ENCODE measurements around the gene SPATS2.
A peak's percentile ranks its signal among the peaks of the same experiment; 100 is the strongest.
"Not testable (repeated sequence)": the region's sequence is repeated elsewhere in the genome, so short reads cannot be mapped to it uniquely, and the experiment has no call there.

The SPATS2 gene

DNA sequence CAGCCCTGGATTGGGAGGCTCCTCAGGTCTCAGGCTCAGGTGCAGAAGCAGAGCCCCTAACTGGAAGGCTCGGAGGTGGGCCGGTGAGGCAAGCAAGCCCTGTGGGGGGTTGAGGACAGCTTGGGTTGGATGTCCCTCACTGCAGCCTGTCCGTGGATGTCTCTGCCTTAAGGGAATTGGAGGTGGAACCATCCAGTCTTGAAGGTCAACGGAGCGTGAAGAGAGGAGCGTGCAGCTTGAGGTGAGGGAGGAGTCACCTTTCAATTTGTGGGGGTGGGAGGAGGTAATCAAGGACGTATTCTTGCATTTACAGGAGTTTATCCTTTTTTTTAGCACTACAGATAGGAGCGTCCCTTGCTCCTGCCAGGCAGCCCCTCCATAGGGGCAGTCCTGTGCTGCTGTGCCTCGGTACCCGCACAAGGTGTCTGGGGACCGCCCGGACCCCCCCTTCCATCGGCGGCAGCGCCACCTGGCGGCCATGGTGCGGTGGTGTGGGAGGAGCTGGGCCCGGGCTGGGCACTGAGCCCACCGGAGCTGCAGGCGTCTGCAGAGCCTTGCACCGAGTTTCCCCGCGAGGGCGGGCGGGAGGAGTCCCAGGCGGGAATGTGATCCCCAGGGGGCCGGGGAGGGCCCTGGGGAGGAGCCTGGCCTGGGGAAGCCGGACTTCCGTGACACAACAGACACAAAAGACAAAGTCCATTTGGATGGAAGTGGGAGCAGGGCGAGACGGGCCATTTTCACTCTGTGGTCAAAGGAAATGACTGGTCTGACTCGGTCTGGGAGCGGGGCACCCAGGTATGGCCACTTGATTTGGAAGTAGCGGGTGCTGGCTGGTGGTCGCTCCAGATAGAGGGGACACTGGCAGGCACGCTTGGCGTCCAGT lies 19.7 kb upstream of the SPATS2 start:
- intact Hi-C loops (cut with DNase I) = loop anchor here (1.0 to 5.0 kb wide), 2 partner anchors 20 to 60 kb away; partner anchors contain the start of gene SPATS2
- peak; percentile 74 to 99 (median 88) for DNase-seq

DNA sequence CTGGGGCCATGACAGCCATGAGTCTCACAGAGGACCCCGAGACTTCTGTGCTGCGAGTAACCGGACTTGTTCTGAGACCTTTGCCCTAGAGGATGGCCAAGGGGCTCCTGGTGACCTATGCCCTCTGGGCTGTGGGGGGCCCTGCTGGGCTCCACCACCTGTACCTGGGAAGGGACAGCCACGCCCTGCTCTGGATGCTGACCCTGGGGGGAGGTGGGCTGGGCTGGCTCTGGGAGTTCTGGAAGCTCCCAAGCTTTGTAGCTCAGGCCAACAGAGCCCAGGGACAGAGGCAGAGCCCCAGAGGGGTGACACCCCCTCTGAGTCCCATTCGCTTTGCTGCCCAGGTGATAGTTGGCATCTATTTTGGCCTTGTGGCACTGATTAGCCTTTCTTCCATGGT lies 18.5 kb upstream of the SPATS2 start:
- intact Hi-C loops (cut with DNase I) = loop anchor here (5.0 kb wide), 1 partner anchor 61 kb away; no protein-coding TSS in a partner anchor
- peak in 2 of 10 donors; percentile 11 to 55 for DNase-seq

DNA sequence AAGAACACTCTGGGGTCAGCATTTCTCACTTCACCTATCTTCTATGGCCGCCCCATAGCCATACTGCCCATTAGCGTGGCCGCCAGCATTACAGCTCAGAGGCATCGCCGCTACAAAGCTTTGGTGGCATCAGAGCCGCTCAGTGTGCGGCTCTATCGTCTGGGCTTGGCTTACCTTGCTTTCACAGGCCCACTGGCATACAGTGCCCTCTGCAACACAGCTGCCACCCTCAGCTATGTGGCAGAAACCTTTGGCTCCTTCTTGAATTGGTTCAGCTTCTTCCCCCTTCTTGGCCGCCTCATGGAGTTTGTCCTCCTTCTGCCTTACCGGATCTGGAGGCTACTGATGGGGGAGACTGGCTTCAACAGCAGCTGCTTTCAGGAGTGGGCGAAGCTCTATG lies 18.0 kb upstream of the SPATS2 start:
- peak in 2 of 10 donors; percentile 8 to 44 for DNase-seq
- intact Hi-C loops (cut with DNase I) = loop anchor here (5.0 kb wide), 1 partner anchor 62 kb away; no protein-coding TSS in a partner anchor

DNA sequence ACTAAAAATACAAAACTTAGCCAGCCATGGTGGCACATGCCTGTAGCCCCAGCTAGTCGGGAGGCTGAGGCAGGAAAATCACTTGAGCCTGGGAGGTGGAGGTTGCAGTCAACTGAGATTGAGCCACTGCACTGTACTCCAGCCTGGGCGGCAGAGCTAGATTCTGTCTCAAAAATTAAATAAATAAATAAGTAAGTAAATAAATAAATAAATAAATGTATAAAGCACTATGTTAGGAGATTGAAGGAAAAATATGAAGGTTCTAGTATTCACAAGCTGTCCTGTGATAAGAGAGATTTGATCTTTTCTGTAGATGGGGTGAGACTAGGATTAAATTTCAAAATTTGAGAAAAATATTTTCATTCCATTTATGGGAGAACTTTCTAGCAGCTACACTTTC lies 14.9 kb upstream of the SPATS2 start:
- intact Hi-C loops (cut with DNase I) = no loop called here
- peak in 1 of 10 donors; percentile 19 for DNase-seq

DNA sequence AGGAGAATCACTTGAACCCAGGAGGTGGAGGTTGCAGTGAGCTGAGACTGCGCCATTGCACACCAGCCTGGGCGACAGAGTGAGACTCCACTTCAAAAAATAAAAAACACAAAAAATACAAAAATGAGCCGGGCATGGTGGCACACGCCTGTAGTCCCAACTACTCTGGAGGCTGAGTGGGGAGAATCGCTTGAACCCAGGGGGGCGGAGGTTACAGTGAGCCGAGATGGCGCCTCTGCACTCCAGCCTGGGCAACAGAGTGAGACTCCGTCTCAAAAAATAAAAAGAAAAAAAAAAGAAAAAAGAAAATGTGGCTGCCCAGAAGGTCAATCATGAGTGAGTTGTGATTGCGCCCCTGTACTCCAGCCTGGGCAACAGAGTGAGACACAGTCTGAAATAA lies 11.3 kb upstream of the SPATS2 start:
- DNase-seq = peak in 1 of 10 donors; percentile 7
- intact Hi-C loops (cut with DNase I) = loop anchor here (5.0 kb wide), 1 partner anchor 226 kb away; no protein-coding TSS in a partner anchor

DNA sequence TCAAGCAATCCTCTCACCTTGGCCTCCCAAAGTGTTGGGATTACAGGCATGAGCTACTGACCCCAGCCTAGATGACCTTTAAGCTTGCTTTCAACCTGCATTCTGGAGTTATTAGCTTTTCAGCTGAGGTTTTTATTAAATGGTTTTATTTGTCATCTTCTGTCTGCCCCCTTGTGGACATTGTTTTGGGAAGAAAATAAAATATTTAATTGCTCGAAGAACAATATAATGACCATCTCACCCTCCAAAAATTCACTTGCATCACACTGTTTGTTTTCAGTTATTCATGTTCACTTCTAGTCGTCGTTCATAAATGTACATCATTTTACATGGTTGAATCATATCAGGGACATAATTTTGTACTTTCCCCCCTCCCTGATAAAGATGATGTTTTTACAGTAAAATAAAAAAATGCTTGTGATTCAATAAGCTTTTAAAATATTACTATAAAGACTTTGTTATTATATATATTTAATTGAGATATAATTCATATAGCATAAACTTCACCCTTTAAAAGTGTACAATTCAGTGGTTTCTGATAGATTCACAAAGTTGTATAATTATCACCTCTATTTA lies 10.1 kb upstream of the SPATS2 start:
- intact Hi-C loops (cut with DNase I) = loop anchor here (5.0 kb wide), 1 partner anchor 225 kb away; no protein-coding TSS in a partner anchor

DNA sequence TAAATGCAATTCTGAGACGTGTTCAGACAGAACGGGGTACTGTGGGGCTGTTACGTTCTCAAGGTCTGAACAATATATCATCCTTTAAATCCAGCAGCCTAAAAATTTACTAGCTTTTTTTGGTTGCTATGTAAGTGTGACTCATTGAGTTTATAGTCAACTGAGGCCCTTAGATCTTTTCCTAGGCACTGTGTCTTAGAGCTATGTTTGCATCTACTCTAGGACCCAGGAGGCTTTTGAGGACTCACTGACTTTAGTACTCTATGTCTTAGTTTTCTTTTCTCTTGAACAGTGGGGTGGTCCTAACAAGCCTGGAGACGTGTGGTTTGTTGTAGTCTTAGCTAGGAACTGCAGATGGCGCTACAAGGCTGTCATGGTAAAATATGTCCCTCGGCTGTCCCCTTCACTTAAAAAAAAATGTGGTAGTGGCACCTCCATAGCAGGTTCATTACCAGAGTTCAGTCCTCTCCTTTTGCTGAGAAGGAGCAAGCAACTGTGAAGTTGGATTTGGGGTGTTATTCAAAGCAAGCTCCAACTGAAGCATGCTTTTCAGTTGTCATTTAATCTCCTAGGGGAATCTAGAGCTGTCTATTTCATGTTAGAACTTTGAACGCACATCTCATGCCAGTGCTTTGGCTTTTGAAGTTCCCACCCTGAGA lies 8.7 kb upstream of the SPATS2 start:
- DNase-seq = peak in 5 of 10 donors; percentile 33 to 65 (median 34)
- intact Hi-C loops (cut with DNase I) = loop anchor here (2.0 to 5.0 kb wide), 2 partner anchors 156 to 224 kb away; no protein-coding TSS in a partner anchor

More for the DNA sequence above, 10.1 kb upstream of the SPATS2 start:
- DNase-seq = no peak

DNA sequence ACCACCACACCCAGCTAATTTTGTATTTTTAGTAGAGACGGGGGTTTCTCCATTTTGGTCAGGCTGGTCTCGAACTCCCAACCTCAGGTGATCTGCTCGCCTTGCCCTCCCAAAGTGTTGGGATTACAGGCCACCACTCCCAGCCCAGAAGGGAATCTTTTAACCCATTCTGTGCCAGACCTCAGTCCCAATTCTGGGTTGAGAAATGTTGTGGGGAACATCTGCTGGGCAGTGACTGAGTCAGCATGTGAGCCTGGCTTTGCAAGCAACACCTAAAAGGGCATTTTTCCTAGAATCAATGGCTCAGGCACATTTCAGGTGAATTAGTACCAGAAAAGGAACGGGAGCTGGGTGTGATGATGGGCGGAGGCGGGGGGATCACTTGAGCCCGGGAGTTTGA lies 7.6 kb upstream of the SPATS2 start:
- DNase-seq = peak in 1 of 10 donors; percentile 36
- intact Hi-C loops (cut with DNase I) = loop anchor here (2.0 to 5.0 kb wide), 2 partner anchors 155 to 223 kb away; no protein-coding TSS in a partner anchor

DNA sequence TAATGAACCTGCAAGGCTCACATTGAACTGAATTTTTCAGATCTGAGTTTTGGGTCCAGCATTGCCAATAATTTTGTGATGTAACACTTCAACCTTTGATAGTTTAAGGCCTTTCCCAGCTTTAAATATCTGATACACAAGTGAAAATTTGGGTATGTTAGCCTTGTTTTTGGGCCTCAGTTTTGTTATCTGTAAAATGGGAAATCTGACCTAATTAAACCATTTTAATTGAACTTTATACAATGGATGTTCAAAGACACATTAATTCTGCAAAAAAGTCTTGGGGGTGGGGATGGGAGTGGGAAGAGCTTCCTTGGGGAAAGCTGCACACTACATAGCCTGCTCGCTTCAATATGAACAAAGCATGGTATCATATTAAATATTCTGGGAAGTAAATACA lies 5.2 kb upstream of the SPATS2 start:
- DNase-seq = no peak
- intact Hi-C loops (cut with DNase I) = no loop called here

DNA sequence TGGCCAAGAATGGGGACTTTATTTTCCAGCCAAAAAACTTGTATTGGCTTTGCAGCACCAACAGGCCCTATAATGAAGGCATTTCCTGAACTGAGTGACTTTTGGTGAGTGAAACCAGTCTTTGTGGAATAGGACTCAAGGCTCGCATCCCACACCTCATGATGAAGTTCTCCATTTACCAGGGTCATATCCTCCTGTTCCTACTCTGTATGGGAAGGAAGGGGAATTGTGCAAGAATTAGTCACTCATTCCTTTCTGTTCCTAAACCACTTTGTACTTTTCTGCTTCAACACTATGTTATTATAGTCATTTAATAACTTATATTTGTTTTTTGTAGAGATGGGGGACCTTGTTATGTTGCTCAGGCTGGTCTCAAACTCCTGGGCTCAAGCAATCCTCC lies 2.3 kb upstream of the SPATS2 start:
- intact Hi-C loops (cut with DNase I) = no loop called here
- no peak for DNase-seq

DNA sequence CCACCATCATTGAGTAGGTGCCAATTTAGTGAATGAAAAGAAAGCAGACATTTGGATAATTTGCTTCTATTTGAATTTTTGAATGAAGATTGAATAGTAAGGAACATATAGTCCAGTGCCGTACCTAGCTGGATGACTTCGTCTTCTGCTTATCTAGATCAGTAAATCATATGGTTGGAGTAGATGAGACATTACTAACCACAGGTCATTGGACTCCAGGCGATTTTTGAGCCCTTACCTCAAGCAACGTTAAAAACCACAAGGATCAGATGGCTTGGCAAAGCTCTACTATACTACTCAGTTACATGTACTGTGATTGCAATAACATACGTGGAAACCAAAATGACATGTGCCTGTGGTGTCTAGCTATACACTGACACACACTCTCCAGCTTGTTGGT lies 1.7 kb upstream of the SPATS2 start:
- no peak for DNase-seq
- intact Hi-C loops (cut with DNase I) = no loop called here

DNA sequence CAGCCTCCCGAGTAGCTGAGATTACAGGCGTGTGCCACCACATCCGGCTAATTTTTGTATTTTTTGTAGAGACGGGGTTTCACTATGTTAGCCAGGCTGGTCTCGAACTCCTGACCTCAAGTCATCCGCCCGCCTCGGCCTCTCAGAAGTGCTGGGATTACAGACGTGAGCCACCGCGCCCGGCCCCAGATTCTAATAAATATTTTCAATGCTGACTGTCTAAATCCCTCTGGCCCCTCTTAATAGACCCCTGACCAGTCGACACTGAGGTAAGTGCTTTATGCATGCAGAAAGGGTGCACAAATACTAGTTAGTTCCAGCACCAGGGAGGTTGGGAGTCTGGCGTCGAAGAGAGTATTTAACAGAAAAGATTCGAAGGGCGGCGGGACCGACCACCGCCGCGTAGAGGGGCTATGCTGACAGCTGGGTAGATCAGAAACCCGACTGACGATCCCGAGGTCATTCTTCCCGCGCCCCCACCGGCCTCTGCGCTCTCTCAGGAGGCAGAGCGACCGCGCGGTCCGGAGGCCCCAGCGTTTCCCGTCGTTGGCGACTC lies 1.1 kb upstream of the SPATS2 start:
- intact Hi-C loops (cut with DNase I) = no loop called here
- no peak for DNase-seq

DNA sequence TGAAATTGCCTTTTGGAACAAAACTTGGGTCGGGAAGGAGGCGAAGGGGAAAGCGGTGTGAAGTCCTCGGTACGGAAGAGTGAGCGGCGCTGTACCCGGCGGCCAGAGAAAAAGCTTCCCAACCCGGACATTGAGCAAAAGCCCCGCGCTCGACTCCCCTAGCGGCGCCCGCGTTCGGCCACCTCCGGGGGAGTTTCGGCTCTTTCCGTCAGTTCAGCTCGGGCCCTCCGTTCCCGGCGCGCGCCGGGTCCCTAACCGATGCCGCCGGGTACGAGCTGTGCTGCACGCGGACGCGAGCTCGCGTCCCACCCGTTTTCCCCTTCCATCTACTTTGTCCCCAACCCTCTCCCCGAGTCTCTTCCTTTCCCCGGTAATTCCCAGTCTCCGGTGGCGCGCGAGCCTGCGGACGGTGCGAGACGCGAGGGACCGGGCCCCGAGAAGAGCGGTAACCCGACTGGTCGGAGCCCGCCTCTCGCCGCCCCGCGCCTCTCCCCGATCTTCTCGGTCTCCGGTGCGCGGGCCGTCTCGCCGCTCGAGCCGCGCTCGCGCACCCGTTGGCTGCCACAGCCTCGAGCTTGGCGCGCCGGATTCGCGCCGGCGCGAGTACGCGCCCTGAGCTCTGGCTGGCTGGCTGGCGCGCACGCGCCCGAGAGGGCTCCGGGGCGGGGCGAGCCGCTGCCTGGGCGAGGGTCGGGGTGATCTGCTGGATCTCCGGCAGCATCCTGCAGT lies 446 bp upstream of the SPATS2 start:
- peak; percentile 76 to 97 (median 86) for DNase-seq
- intact Hi-C loops (cut with DNase I) = loop anchor here (1.0 kb wide), 1 partner anchor 20 kb away; no protein-coding TSS in a partner anchor

DNA sequence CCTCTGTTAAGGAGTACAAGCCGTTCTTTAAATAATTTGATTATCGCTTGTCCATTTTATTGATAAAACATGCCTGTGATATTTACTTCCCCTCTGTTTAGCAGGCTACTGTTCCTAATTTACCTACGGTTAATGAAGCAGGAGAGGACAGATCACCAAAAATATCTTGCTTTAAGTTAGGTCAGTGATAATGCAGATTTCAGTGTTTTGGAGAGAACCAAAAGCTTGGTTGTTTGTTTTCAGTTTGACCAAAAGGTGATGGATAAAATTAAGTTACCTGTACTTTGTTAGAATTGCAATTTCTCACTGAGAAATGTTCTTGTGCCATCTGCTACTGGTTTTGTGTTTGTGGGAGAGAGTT lies 958 bp downstream of the SPATS2 start:
- intact Hi-C loops (cut with DNase I) = no loop called here
- no peak for DNase-seq

DNA sequence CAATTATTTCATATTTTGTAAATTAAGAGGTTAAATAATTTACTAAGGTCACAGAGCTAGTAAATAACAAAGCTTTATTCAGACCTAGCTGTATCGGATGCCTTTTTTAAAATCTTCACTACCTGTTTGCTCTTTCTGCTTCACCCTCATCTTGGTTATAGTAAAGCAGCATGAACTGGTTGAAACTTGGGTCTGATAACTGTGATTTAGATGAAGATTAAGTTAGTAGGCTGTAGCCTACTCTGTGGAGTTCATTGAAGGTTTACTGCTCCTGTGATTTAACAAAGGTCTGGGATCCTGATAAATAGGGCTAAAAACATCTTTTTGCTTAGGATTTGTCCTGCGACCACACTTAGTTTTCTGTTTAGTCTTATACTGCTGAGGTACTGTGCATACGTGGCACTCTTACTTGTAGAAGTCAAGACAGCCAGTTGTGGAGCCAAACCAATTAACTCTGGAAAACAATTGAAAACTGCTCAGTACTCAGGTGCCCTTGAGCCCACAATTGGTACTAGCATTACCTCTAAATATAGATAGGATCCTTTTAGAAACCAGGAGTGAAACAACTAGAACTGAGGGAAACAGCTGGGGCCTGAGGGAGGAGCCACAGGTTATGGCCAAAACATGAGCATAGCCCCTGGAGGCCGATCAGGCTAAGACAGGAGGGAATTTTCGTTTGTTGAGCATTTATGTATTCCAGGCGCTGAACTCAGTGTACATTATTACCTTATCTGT lies 2.3 kb downstream of the SPATS2 start:
- DNase-seq = no peak

DNA sequence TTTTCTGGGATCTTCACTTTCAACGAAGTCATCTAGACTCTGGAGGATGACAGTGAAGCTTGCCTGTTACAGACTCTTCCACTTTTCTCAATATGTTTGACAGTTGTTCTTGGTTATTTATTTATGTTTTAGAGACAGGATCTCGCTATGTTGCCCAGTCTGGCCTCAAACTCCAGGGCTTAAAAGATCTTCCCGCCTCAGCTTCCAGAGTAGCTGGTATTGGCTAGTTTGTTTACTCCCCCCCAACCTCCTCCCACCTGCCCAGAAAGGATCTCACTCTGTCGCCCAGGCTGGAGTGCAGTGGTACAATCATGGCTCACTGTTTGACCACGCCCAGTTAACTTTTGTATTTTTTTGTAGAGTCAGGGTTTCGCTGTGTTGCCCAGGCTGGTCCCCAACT lies 3.3 kb downstream of the SPATS2 start:
- DNase-seq = no peak
- intact Hi-C loops (cut with DNase I) = no loop called here

More for the DNA sequence above, 2.3 kb downstream of the SPATS2 start:
- intact Hi-C loops (cut with DNase I) = no loop called here

DNA sequence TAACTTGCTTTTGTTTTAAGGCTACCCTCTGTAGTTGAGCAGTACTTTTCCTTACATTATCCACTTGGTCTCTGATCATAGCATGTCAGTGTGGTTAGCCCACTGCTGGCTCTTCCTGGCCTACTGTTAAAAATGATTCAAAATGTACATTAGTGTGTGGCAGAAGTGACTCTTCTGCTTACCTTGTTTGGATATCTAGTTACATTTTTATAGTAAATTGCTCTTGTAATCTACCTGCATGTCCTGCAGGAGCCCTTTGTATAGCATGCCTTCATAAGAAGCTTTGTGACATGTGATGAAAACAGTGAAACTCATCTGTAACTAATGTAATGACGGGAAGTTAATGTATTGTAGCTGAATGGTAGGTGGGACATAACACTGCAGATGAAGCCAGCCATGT lies 8.1 kb downstream of the SPATS2 start:
- intact Hi-C loops (cut with DNase I) = no loop called here
- no peak for DNase-seq

DNA sequence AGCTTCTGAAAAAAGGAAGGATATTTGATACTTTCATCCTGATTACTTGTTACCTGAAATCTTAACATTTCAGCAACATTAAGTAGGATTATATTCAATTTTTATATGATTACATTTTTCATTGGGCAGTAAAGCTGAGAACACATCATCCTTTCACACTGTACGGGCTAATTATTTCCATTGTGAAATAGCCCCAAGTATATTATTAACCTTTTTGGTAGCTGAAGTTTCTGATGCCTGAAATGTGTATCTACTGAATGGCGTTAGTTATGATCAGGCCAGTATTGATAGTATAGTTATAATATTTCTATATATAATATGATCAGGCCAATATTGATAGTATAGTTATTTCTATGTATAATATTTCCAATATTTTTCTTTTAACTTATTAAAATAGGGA lies 10.1 kb downstream of the SPATS2 start:
- no peak for DNase-seq
- intact Hi-C loops (cut with DNase I) = no loop called here

DNA sequence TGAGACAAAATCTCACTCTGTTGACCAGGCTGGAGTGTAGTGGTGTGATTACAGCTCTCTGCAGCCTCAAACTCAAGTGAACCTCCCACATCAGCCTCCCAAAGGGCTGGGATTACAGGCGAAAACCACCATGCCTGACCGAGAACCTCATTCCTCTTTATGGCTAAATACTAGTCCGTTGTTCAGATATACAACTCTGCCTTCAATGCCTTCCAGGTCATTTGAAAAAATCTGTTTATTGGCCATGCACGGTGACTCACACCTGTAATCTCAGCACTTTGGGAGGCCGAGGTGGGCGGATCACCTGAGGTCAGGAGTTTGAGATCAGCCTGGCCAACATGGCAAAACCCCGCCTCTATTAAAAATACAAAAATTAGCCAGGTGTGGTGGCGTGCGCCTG lies 12.9 kb downstream of the SPATS2 start:
- DNase-seq; intact Hi-C loops (cut with DNase I): not testable (repeated sequence)

Data from posterior cingulate gyrus (tissue), 11 donors.